Jurkat, Clone E6-1 (cell line): ENCODE results near the gene KNL1.
A peak's percentile ranks its signal among the peaks of the same experiment; 100 is the strongest.
"Not testable (repeated sequence)": the region's sequence is repeated elsewhere in the genome, so short reads cannot be mapped to it uniquely, and the experiment has no call there.

ENCODE experiments used
- DNase-seq: peaks from one replicate; pipeline ENCODE4 v3.0.0-alpha.2; 2011; ENCODE audit warnings: low read depth, low spot score
- H3K4me3 ChIP-seq: 2 replicates; pipeline ENCODE4 v1.5.1; 2011; ENCODE audit warnings: mild to moderate bottlenecking, low read length, control low read depth, moderate library complexity

Gene KNL1

GRCh38 chr15:40576914-40577313, 17.1 kb upstream of the KNL1 start:
- not testable (repeated sequence) for H3K4me3 ChIP-seq, DNase-seq

- H3K4me3 ChIP-seq, result no peak overlapping the region
- no peak for DNase-seq
These were observed 15.2 kb upstream of the KNL1 start for GRCh38 chr15:40578892-40579291.

GRCh38 chr15:40581796-40582195, 12.3 kb upstream of the KNL1 start:
- H3K4me3 ChIP-seq, DNase-seq: not testable (repeated sequence)

- DNase-seq, result no peak
- no peak overlapping the region for H3K4me3 ChIP-seq
These were observed 11.3 kb upstream of the KNL1 start for GRCh38 chr15:40582726-40583246.

GRCh38 chr15:40584191-40584590, 9.9 kb upstream of the KNL1 start:
- DNase-seq, result no peak
- no peak overlapping the region for H3K4me3 ChIP-seq

GRCh38 chr15:40590667-40591050, 3.4 kb upstream of the KNL1 start:
- no peak overlapping the region for H3K4me3 ChIP-seq
- DNase-seq, result no peak

GRCh38 chr15:40591389-40591788, 2.7 kb upstream of the KNL1 start:
- H3K4me3 ChIP-seq, result no peak overlapping the region
- DNase-seq, result no peak

- DNase-seq, result peak; percentile 72
- H3K4me3 ChIP-seq, result peak overlapping the region; percentile 92
These were observed 884 bp upstream of the KNL1 start for GRCh38 chr15:40593165-40593564.

- peak overlapping the region; percentile 92 for H3K4me3 ChIP-seq
- no peak for DNase-seq
These were observed 384 bp downstream of the KNL1 start for GRCh38 chr15:40594429-40594836.

- H3K4me3 ChIP-seq, result peak overlapping the region; percentile 92
- DNase-seq, result no peak
These were observed 1.2 kb downstream of the KNL1 start for GRCh38 chr15:40595219-40595618.

GRCh38 chr15:40595773-40596172, 1.7 kb downstream of the KNL1 start:
- H3K4me3 ChIP-seq, result peak overlapping the region; percentile 92; the same call in 1 of the 2 replicates
- DNase-seq, result no peak

- no peak overlapping the region for H3K4me3 ChIP-seq
- DNase-seq, result no peak
These were observed 3.0 kb downstream of the KNL1 start for GRCh38 chr15:40597024-40597423.

GRCh38 chr15:40598126-40598525, 4.1 kb downstream of the KNL1 start:
- no peak for DNase-seq

GRCh38 chr15:40598672-40599071, 4.6 kb downstream of the KNL1 start:
- no peak overlapping the region for H3K4me3 ChIP-seq
- DNase-seq, result no peak

More at GRCh38 chr15:40598126-40598525, 4.1 kb downstream of the KNL1 start:
- H3K4me3 ChIP-seq, result no peak overlapping the region

GRCh38 chr15:40600956-40601355, 6.9 kb downstream of the KNL1 start:
- H3K4me3 ChIP-seq, result no peak overlapping the region
- no peak for DNase-seq

- DNase-seq, result no peak
- no peak overlapping the region for H3K4me3 ChIP-seq
These were observed 9.9 kb downstream of the KNL1 start for GRCh38 chr15:40603935-40604334.

- no peak overlapping the region for H3K4me3 ChIP-seq
- DNase-seq, result no peak
These were observed 19.0 kb downstream of the KNL1 start for GRCh38 chr15:40613080-40613479.

- no peak overlapping the region for H3K4me3 ChIP-seq
- DNase-seq, result no peak
These were observed 24.0 kb downstream of the KNL1 start for GRCh38 chr15:40618023-40618422.

GRCh38 chr15:40618906-40619305, 24.9 kb downstream of the KNL1 start:
- no peak for DNase-seq

GRCh38 chr15:40623361-40623760, 29.3 kb downstream of the KNL1 start:
- DNase-seq, result no peak
- no peak overlapping the region for H3K4me3 ChIP-seq

More at GRCh38 chr15:40618906-40619305, 24.9 kb downstream of the KNL1 start:
- no peak overlapping the region for H3K4me3 ChIP-seq

- H3K4me3 ChIP-seq, result no peak overlapping the region
- DNase-seq, result no peak
These were observed 36.3 kb downstream of the KNL1 start for GRCh38 chr15:40630313-40630712.

GRCh38 chr15:40633178-40633577, 39.1 kb downstream of the KNL1 start:
- no peak overlapping the region for H3K4me3 ChIP-seq
- no peak for DNase-seq
